GM10248 (cell line): ENCODE measurements around the gene TNFAIP3.
"Not testable (repeated sequence)": the region's sequence is repeated elsewhere in the genome, so short reads cannot be mapped to it uniquely, and the experiment has no call there.

Experiments
- CTCF ChIA-PET: fragments of 300-600 bp; sonication (Branson Sonifier 250); formaldehyde crosslinking; extraction: SDS; loops from one replicate; lab custom pipeline; 2021; ENCODE audit warnings: antibody characterized with exemption; lab: Yijun Ruan, JAX
- POLR2A ChIA-PET: fragments of 350-650 bp; sonication (Branson Sonifier 250); formaldehyde crosslinking; extraction: SDS; loops from one replicate; lab custom pipeline; 2020; ENCODE audit warnings: antibody characterized with exemption; lab: Yijun Ruan, JAX
- DNase-seq: peaks from one replicate; pipeline ENCODE4 v3.0.0; 2012; ENCODE audit errors: extremely low spot score
- CTCF ChIP-seq: IDR thresholded peaks from 2 replicates; pipeline ENCODE4 v1.5.1; 2012; ENCODE audit warnings: mild to moderate bottlenecking, low read depth; ENCODE audit errors: extremely low read depth, missing control alignments, control extremely low read depth

TNFAIP3 gene

GRCh38 chr6:137881522-137881886, 14.4 kb downstream of the TNFAIP3 start:
- ChIA-PET POLR2A (interaction anchor here (0.9 to 2.1 kb wide), 3 partner anchors 10 to 20 kb away, joined by 3 to 14 read pairs (median 6); no protein-coding TSS in a partner anchor), CTCF (interaction anchor here (1.0 to 7.6 kb wide), 15 partner anchors 10 to 176 kb away, joined by 3 to 58 read pairs (median 6); partner anchors contain the start of gene TNFAIP3)
- DNase-seq = no peak
- TF ChIP-seq CTCF = no peak

DNA sequence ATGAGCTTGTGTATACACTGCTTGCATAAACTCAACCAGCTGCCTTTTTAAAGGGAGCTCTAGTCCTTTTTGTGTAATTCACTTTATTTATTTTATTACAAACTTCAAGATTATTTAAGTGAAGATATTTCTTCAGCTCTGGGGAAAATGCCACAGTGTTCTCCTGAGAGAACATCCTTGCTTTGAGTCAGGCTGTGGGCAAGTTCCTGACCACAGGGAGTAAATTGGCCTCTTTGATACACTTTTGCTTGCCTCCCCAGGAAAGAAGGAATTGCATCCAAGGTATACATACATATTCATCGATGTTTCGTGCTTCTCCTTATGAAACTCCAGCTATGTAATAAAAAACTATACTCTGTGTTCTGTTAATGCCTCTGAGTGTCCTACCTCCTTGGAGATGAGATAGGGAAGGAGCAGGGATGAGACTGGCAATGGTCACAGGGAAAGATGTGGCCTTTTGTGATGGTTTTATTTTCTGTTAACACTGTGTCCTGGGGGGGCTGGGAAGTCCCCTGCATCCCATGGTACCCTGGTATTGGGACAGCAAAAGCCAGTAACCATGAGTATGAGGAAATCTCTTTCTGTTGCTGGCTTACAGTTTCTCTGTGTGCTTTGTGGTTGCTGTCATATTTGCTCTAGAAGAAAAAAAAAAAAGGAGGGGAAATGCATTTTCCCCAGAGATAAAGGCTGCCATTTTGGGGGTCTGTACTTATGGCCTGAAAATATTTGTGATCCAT, 15.3 kb downstream of the TNFAIP3 start:
- ChIA-PET POLR2A (interaction anchor here (0.5 to 2.1 kb wide), 4 partner anchors 9 to 126 kb away, joined by 3 to 14 read pairs (median 4); no protein-coding TSS in a partner anchor), CTCF (interaction anchor here (1.0 to 7.6 kb wide), 16 partner anchors 9 to 165 kb away, joined by 3 to 58 read pairs (median 6); partner anchors contain the start of gene TNFAIP3)
- no peak for TF ChIP-seq CTCF
- no peak for DNase-seq

DNA sequence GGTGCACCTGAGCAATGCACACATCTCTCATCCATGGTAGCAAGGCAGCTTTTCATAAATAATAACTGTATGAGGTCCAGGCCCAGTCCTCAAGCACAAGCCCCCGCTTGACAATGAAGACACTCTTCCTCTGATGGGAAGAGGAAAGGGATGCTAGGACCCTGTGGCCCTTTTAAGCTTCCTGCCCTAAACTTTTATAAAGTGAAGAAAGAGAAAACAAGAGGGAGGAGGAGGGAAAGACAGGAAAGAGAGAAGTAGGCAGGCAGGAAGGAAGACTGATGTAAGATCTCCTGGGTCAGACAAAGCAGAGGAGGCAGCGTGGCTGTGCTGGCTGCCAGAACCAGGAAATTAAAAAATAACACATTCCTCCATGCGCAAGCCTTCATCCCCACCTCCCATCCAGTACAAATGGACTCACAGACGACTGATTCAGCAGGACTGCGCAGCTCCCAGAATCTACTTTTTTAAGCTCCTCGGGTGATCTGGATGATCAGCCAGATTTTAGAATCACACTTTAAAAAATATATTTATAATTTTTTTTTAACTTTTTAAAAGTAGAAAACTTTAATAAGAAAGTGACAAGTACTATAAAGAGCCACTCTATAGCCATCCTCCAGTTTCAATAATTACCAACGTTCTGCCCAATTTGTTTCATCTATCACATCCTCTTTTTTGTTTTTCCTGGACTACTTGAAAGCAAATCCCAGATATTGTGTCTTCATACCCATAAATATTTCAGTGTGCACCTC, 16.5 kb downstream of the TNFAIP3 start:
- no peak for DNase-seq
- TF ChIP-seq CTCF = no peak
- CTCF ChIA-PET = interaction anchor here (0.8 to 7.6 kb wide), 12 partner anchors 9 to 187 kb away, joined by 3 to 44 read pairs (median 4); partner anchors contain the start of gene TNFAIP3
- POLR2A ChIA-PET = interaction anchor here (0.5 to 0.7 kb wide), 2 partner anchors 53 to 125 kb away, joined by 3 read pairs; no protein-coding TSS in a partner anchor

- ChIA-PET CTCF (interaction anchor here (0.8 to 7.6 kb wide), 13 partner anchors 9 to 188 kb away, joined by 3 to 44 read pairs (median 4); partner anchors contain the start of gene TNFAIP3), POLR2A (interaction anchor here (0.6 to 0.7 kb wide), 2 partner anchors 54 to 59 kb away, joined by 3 to 4 read pairs; no protein-coding TSS in a partner anchor)
- TF ChIP-seq CTCF = no peak
- DNase-seq = no peak
Observed at GRCh38 chr6:137884149-137884909, 17.3 kb downstream of the TNFAIP3 start.

DNA sequence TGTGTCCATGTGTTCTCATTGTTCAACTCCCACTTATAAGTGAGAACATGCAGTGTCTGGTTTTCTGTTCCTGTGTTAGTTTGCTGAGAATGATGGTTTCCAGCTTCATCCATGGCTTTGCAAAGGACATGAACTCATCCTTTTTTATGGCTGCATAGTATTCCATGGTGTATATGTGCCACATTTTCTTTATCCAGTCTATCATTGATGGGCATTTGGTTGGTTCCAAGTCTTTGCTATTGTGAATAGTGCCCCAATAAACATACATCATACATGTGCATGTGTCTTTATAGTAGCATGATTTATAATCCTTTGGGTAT, 17.8 kb downstream of the TNFAIP3 start:
- DNase-seq = not testable (repeated sequence)
- CTCF ChIA-PET = interaction anchor here (1.2 to 7.6 kb wide), 7 partner anchors 10 to 61 kb away, joined by 3 to 44 read pairs (median 8); no protein-coding TSS in a partner anchor
- POLR2A ChIA-PET = interaction anchor here (0.6 kb wide), 1 partner anchor 59 kb away, joined by 4 read pairs; no protein-coding TSS in a partner anchor

DNA sequence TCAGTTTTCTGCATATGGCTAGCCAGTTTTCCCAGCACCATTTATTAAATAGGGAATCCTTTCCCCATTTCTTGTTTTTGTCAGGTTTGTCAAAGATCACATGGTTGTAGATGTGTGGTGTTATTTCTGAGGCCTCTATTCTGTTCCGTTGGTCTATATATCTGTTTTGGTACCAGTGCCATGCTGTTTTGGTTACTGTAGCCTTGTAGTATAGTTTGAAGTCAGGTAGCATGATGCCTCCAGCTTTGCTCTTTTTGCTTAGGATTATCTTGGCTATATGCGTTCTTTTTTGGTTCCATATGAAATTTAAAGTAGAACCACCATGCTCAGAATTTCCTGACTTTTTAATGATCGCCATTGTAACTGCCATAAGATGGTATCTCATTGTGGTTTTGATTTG, 19.2 kb downstream of the TNFAIP3 start:
- CTCF ChIA-PET = interaction anchor here (1.5 to 4.0 kb wide), 5 partner anchors 9 to 87 kb away, joined by 3 to 14 read pairs (median 5); no protein-coding TSS in a partner anchor
- DNase-seq, POLR2A ChIA-PET: not testable (repeated sequence)
